Adrenal gland (tissue), 12 donors: Measurements from ENCODE around the gene BRPF1. TPM values are rescaled to one million over a fixed set of nuclear protein-coding genes. Genes with fewer than 3 reads are reported as not detected.

Source experiments
- DNase-seq, 7 donors: peaks; one replicate each; pipeline ENCODE4 v3.0.0-alpha.2; 2019 to 2020
- H3K27ac ChIP-seq, 5 donors: fragments of 200-600 bp; sonication (generic) in 4 of 5; 1 replicate in 3 of 5; 2 replicates in 2 of 5; pipeline versions ENCODE4 v1.5.1 to v1.8.0; 2016 to 2020; ENCODE audit warnings: mild to moderate bottlenecking in 1 of 5
- H3K27me3 ChIP-seq: fragments of 200-600 bp; 2 replicates; pipeline ENCODE4 v1.8.0; 2021
- H3K36me3 ChIP-seq, 2 donors: fragments of 200-600 bp; replicated peaks in 1 of 2; 1 replicate in 1 of 2; 2 replicates in 1 of 2; pipeline versions ENCODE4 v1.5.1 to v1.8.0; 2018 to 2022
- H3K4me1 ChIP-seq, 2 donors: fragments of 200-600 bp; replicated peaks in 1 of 2; 1 replicate in 1 of 2; 2 replicates in 1 of 2; pipeline versions ENCODE4 v1.5.1 to v1.8.0; 2018 to 2021
- H3K4me3 ChIP-seq, 4 donors: fragments of 200-600 bp; sonication (generic) in 3 of 4; one replicate each; pipeline ENCODE4 v1.5.1; 2016 to 2018
- H3K9me3 ChIP-seq, 3 donors: fragments of 200-600 bp; sonication (generic) in 1 of 3; replicated peaks in 1 of 3; 1 replicate in 2 of 3; 2 replicates in 1 of 3; pipeline versions ENCODE4 v1.5.1 to v1.8.0; 2016 to 2021
- CTCF ChIP-seq, 6 experiments: fragments of 450-650 bp in 4 of 6; fragments of 200-600 bp in 2 of 6; sonication (generic) in 1 of 6; IDR thresholded peaks; 1 replicate in 5 of 6; 2 replicates in 1 of 6; pipeline versions ENCODE4 v1.5.1 to v1.8.0; 2016 to 2021; ENCODE audit warnings: antibody characterized with exemption in 6 of 6, mild to moderate bottlenecking in 2 of 6, moderate library complexity in 1 of 6
- POLR2A ChIP-seq, 2 donors: fragments of 450-650 bp; IDR thresholded peaks; one replicate each; pipeline ENCODE4 v1.6.1; 2017; ENCODE audit warnings: antibody characterized with exemption in 2 of 2, mild to moderate bottlenecking in 2 of 2, moderate library complexity in 1 of 2
- WGBS, 4 donors: extraction: QIAGEN DNeasy Blood & Tissue Kit in 2 of 4; methylation state at CpG; one replicate each; pipeline versions ENCODE4 v1.1.5 to v1.1.7; 2013 to 2017; 5-methylcytosine and 5-hydroxymethylcytosine counted together
- intact Hi-C, 2 donors: fragments of 100-400 bp; cut with DNase I; formaldehyde crosslinking; loops; one replicate each; pipeline versions ENCODE4 v1.14.1 to v1.15.0; 2022 to 2023
- polyA plus RNA-seq, 3 donors: library from polyadenylated mRNA; stranded (reverse); fragments of 200-250 nt in 2 of 3; fragments of 350-450 nt in 1 of 3; fragmentation: Illumina TruSeq in 1 of 3; extraction: RNeasy Lipid Tissue Mini Kit (QIAGEN cat#74804) in 1 of 3; gene quantifications; one replicate each; pipeline ENCODE4 v1.2.3, GENCODE V29; 2013 to 2014
- total RNA-seq, 9 donors: library from RNA; depleted of rRNA in 4 of 9; stranded (reverse); fragments of >200 nt in 4 of 9; fragments of 120-200 nt in 1 of 9; fragmentation: NEBNext Ultra II Directional in 1 of 9; extraction: Animal tissue kit (Norgen Biotek cat#: 25700) in 1 of 9; gene quantifications; one replicate each; pipeline versions ENCODE4 v1.1.0 to v1.2.4, GENCODE V29; 2013 to 2023
- donor health status: healthy with polysubstance abuse.
- donor health status: Bipolar disorder and iron deficiency.
- donor health status: DM: yes; HTN: yes; CAD: no.
- donor health status: DM: no; HTN: no; CAD: no.
- donor health status: DM: no; HTN: no; CAD: no.
- donor health status: DM: yes; HTN: yes; CAD: no.

The BRPF1 gene
- total and polyA plus RNA-seq, 12 donors = 7.4 to 18.7 (median 14.3) TPM

- 70 to 81% (median 79%) methylated on average over 3 to 5 of the region's 5 CpGs for WGBS, 4 donors
- TF ChIP-seq CTCF (IDR thresholded peaks at IDR 0.05) = no peak
- no peak for TF ChIP-seq POLR2A (IDR thresholded peaks at IDR 0.05)
- intact Hi-C loops = no loop called here
These were observed 14.8 kb downstream of the BRPF1 start for GRCh38 chr3:9746330-9746729.

GRCh38 chr3:9747267-9747666 is 15.7 kb downstream of the BRPF1 start:
- no peak overlapping the region for H3K27ac ChIP-seq
- peaks cover 0 to 68% of the 10 kb centered on the region in 2 donors for H3K36me3 ChIP-seq
- no peaks in the 10 kb centered on the region for H3K9me3 ChIP-seq

More at GRCh38 chr3:9746330-9746729, 14.8 kb downstream of the BRPF1 start:
- H3K27me3 ChIP-seq = no peaks in the 10 kb centered on the region
- H3K9me3 ChIP-seq = no peaks in the 10 kb centered on the region
- peaks cover 0 to 68% of the 10 kb centered on the region in 2 donors for H3K36me3 ChIP-seq
- no peak for DNase-seq
- H3K4me3 ChIP-seq = no peak overlapping the region
- H3K27ac ChIP-seq = no peak overlapping the region
- H3K4me1 ChIP-seq = peaks cover 17 to 19% of the 10 kb centered on the region in 2 donors

GRCh38 chr3:9748031-9748430 is 16.5 kb downstream of the BRPF1 start:
- no peak for DNase-seq
- no peaks in the 10 kb centered on the region for H3K27me3 ChIP-seq
- 92 to 100% (median 96%) methylated on average over 2 of the region's 2 CpGs for WGBS, 4 donors
- peaks cover 0 to 68% of the 10 kb centered on the region in 2 donors for H3K36me3 ChIP-seq
- intact Hi-C loops = no loop called here
- TF ChIP-seq POLR2A (IDR thresholded peaks at IDR 0.05) (no peak), CTCF (IDR thresholded peaks at IDR 0.05) (no peak)
- no peak overlapping the region for H3K27ac ChIP-seq
- H3K4me1 ChIP-seq = peaks cover 19 to 26% of the 10 kb centered on the region in 2 donors
- no peaks in the 10 kb centered on the region for H3K9me3 ChIP-seq
- no peak overlapping the region for H3K4me3 ChIP-seq

More at GRCh38 chr3:9747267-9747666, 15.7 kb downstream of the BRPF1 start:
- intact Hi-C loops = no loop called here
- peak in 3 of 7 donors; percentile 24 to 62 (median 35) for DNase-seq
- Histone ChIP-seq H3K4me1 (peaks cover 19 to 26% of the 10 kb centered on the region in 2 donors), H3K4me3 (no peak overlapping the region), H3K27me3 (no peaks in the 10 kb centered on the region)
- WGBS, 4 donors = 83 to 100% (median 84%) methylated on average over 2 to 8 of the region's 8 CpGs
- TF ChIP-seq POLR2A (IDR thresholded peaks at IDR 0.05) (peak in 1 of 2 donors; percentile 21), CTCF (IDR thresholded peaks at IDR 0.05) (no peak)

- H3K4me3 ChIP-seq = peak overlapping the region in 2 of 4 donors; percentile 36 to 54
- 2 to 17% (median 4%) methylated on average over 11 to 19 of the region's 19 CpGs for WGBS, 4 donors
- peak in 2 of 6 experiments; percentile 12 to 13 for TF ChIP-seq CTCF (IDR thresholded peaks at IDR 0.05)
- TF ChIP-seq POLR2A (IDR thresholded peaks at IDR 0.05) = no peak
- peak overlapping the region; percentile 58 to 91 (median 89) for H3K27ac ChIP-seq
- DNase-seq = peak in 1 of 7 donors; percentile 72
- H3K4me1 ChIP-seq = peaks cover 19 to 27% of the 10 kb centered on the region in 2 donors
- intact Hi-C loops = no loop called here
- H3K9me3 ChIP-seq = no peaks in the 10 kb centered on the region
- H3K27me3 ChIP-seq = no peaks in the 10 kb centered on the region
- H3K36me3 ChIP-seq = peaks cover 0 to 56% of the 10 kb centered on the region in 2 donors
These were observed 17.7 kb downstream of the BRPF1 start for GRCh38 chr3:9749296-9749644.
